A549 (cell line): Measurements from ENCODE around the gene MYO10. TPM values are rescaled to one million over a fixed set of nuclear protein-coding genes. Genes with fewer than 3 reads are reported as not detected.

Source experiments
- ATAC-seq, 2 experiments: fragments of 200-7000 bp in 1 of 2; fragments of >200 bp in 1 of 2; cut with Nextera tagmentation in 1 of 2; cut with Tn5 transposase in 1 of 2; 3 replicates each; pipeline versions ENCODE4 v1.8.0 to v1.9.1; 2018 to 2020; ENCODE audit warnings: mild to moderate bottlenecking in 1 of 2, moderate library complexity in 1 of 2
- CTCF ChIA-PET: fragments of 300-600 bp; sonication (Branson Sonifier 250); formaldehyde crosslinking; extraction: SDS; loops from one replicate; lab custom pipeline; 2021; ENCODE audit warnings: antibody characterized with exemption, inconsistent platforms; lab: Yijun Ruan, JAX
- POLR2A ChIA-PET: fragments of 350-600 bp; formaldehyde crosslinking; extraction: SDS; loops from one replicate; lab custom pipeline; 2021; ENCODE audit warnings: antibody characterized with exemption, inconsistent platforms; lab: Yijun Ruan, JAX
- DNase-seq, 2 experiments: peaks; one replicate each; pipeline versions ENCODE4 v3.0.0 to v3.0.0-alpha.2; 2011 to 2016; ENCODE audit warnings: low read depth in 1 of 2, low spot score in 1 of 2
- FAIRE-seq: peaks from 2 replicates; lab custom pipeline; 2011; peaks lifted over from hg19 to GRCh38; lab: Jason Lieb, UNC
- H3K27ac ChIP-seq, 2 experiments: fragments of >200 bp; sonication (Bioruptor Twin); formaldehyde crosslinking; 3 replicates each; pipeline ENCODE4 v1.5.1; 2016 to 2017
- H3K4me1 ChIP-seq: fragments of >200 bp; sonication (Bioruptor Twin); formaldehyde crosslinking; 3 replicates; pipeline ENCODE4 v1.6.1; 2016
- H3K4me2 ChIP-seq: fragments of >200 bp; sonication (Bioruptor Twin); formaldehyde crosslinking; 3 replicates; pipeline ENCODE4 v1.6.1; 2016
- H3K4me3 ChIP-seq: fragments of >200 bp; sonication (Bioruptor Twin); formaldehyde crosslinking; 3 replicates; pipeline ENCODE4 v1.5.1; 2016
- H3K9me3 ChIP-seq: fragments of >200 bp; sonication (Bioruptor Twin); formaldehyde crosslinking; 3 replicates; pipeline ENCODE4 v1.6.1; 2016
- CBX2 ChIP-seq: fragments of 200-600 bp; sonication (generic); IDR thresholded peaks from 2 replicates; pipeline ENCODE4 v1.6.1; 2016; ENCODE audit warnings: low read depth, mild to moderate bottlenecking, borderline replicate concordance
- CBX8 ChIP-seq: fragments of 200-600 bp; sonication (generic); IDR thresholded peaks from 2 replicates; pipeline ENCODE4 v1.6.1; 2016
- CEBPB ChIP-seq, 2 experiments: fragments of >200 bp in 1 of 2; sonication (Bioruptor Twin) in 1 of 2; formaldehyde crosslinking in 1 of 2; IDR thresholded peaks; 2 replicates each; pipeline ENCODE4 v1.6.1; 2012 to 2016
- CHD2 ChIP-seq: fragments of 150-350 bp; IDR thresholded peaks from 2 replicates; pipeline ENCODE4 v1.6.1; 2014; ENCODE audit warnings: low read length; ENCODE audit not compliant: partially characterized antibody
- EHF ChIP-seq: fragments of 250-450 bp; sonication (Bioruptor Pico); IDR thresholded peaks from 2 replicates; pipeline ENCODE4 v1.5.0; 2020; ENCODE audit warnings: mild to moderate bottlenecking
- EHMT2 ChIP-seq: fragments of 200-600 bp; sonication (generic); IDR thresholded peaks from 2 replicates; pipeline ENCODE4 v1.6.1; 2016; ENCODE audit warnings: antibody characterized with exemption, low read depth, mild to moderate bottlenecking, moderate library complexity
- ELK1 ChIP-seq: fragments of 150-350 bp; IDR thresholded peaks from 2 replicates; pipeline ENCODE4 v1.6.1; 2014; ENCODE audit warnings: low read depth, mild to moderate bottlenecking, low read length
- FOSL2 ChIP-seq, 2 experiments: fragments of 450-650 bp in 1 of 2; fragments of >200 bp in 1 of 2; sonication (Bioruptor Twin) in 1 of 2; formaldehyde crosslinking; IDR thresholded peaks; 2 replicates each; pipeline versions ENCODE4 v1.5.0 to v1.6.1; 2016 to 2020; ENCODE audit warnings: mild to moderate bottlenecking in 1 of 2, moderate library complexity in 1 of 2
- HES2 ChIP-seq: fragments of >200 bp; sonication (Bioruptor Twin); formaldehyde crosslinking; IDR thresholded peaks from 2 replicates; pipeline ENCODE4 v1.6.1; 2016
- HEYL ChIP-seq: fragments of 250-450 bp; sonication (Bioruptor Pico); IDR thresholded peaks from 2 replicates; pipeline ENCODE4 v1.8.0; 2021; ENCODE audit warnings: mild to moderate bottlenecking, moderate library complexity
- JUNB ChIP-seq: fragments of >200 bp; sonication (Bioruptor Twin); formaldehyde crosslinking; IDR thresholded peaks from 2 replicates; pipeline ENCODE4 v1.6.1; 2016
- KDM5A ChIP-seq: fragments of 200-600 bp; sonication (generic); IDR thresholded peaks from 2 replicates; pipeline ENCODE4 v1.6.1; 2016; ENCODE audit warnings: antibody characterized with exemption, mild to moderate bottlenecking
- MAX ChIP-seq: IDR thresholded peaks from 2 replicates; pipeline ENCODE4 v1.6.1; 2012
- MYC ChIP-seq: IDR thresholded peaks from 2 replicates; pipeline ENCODE4 v1.6.1; 2012; ENCODE audit warnings: mild to moderate bottlenecking, inconsistent platforms, low read length, improper control_type of control experiment, borderline replicate concordance
- NFE2L2 ChIP-seq: fragments of 150-350 bp; conservative IDR thresholded peaks from 2 replicates; pipeline ENCODE4 v1.6.1; 2014; ENCODE audit warnings: low read length
- RARB ChIP-seq: fragments of 250-450 bp; sonication (Bioruptor Pico); IDR thresholded peaks from 2 replicates; pipeline ENCODE4 v1.8.0; 2021; ENCODE audit warnings: mild to moderate bottlenecking, moderate library complexity
- RCOR1 ChIP-seq: fragments of 150-350 bp; IDR thresholded peaks from 2 replicates; pipeline ENCODE4 v1.6.1; 2014; ENCODE audit warnings: antibody characterized with exemption, low read length, low read depth
- RNF2 ChIP-seq: fragments of 200-600 bp; sonication (generic); IDR thresholded peaks from 2 replicates; pipeline ENCODE4 v1.6.1; 2016; ENCODE audit warnings: low read depth, mild to moderate bottlenecking, antibody characterized with exemption, moderate library complexity, borderline replicate concordance
- SREBF2 ChIP-seq: fragments of 450-650 bp; IDR thresholded peaks from 2 replicates; pipeline ENCODE4 v1.6.1; 2014; ENCODE audit warnings: mild to moderate bottlenecking, moderate library complexity
- TP53 ChIP-seq: fragments of 250-450 bp; sonication (Bioruptor Pico); IDR thresholded peaks from 2 replicates; pipeline ENCODE4 v1.5.0; 2021; ENCODE audit warnings: mild to moderate bottlenecking, moderate library complexity
- ZC3H11A ChIP-seq: fragments of 450-650 bp; IDR thresholded peaks from 2 replicates; pipeline ENCODE4 v1.6.1; 2014; ENCODE audit warnings: antibody characterized with exemption, mild to moderate bottlenecking
- ZSCAN20 ChIP-seq: fragments of 250-450 bp; sonication (Bioruptor Pico); IDR thresholded peaks from 2 replicates; pipeline ENCODE4 v1.8.0; 2022; ENCODE audit warnings: mild to moderate bottlenecking, moderate library complexity
- WGBS: methylation state at CpG from one replicate; pipeline ENCODE4 v1.1.6; 2017; ENCODE audit errors: missing lambda C conversion rate; 5-methylcytosine and 5-hydroxymethylcytosine counted together
- polyA plus RNA-seq, 4 experiments: library from polyadenylated mRNA; depleted of rRNA in 3 of 4; stranded (reverse); fragments of >200 nt; fragmentation: RNase III in 1 of 4; extraction: RNeasy Plus Mini Kit Qiagen cat#74134 plus additional on column Dnase treatment in 1 of 4; gene quantifications; 2 replicates in 3 of 4; 3 replicates in 1 of 4; pipeline ENCODE4 v1.2.3, GENCODE V29; 2011 to 2017
- TF ChIP-seq, protein P1 (sequence below): fragments of >200 bp; sonication (Bioruptor Twin); formaldehyde crosslinking; IDR thresholded peaks from 3 replicates; pipeline ENCODE4 v1.6.1; 2016
- TF ChIP-seq, protein P2 (sequence below): fragments of 200-600 bp; sonication (generic); IDR thresholded peaks from 2 replicates; pipeline ENCODE4 v1.6.1; 2016; ENCODE audit warnings: antibody characterized with exemption, mild to moderate bottlenecking, moderate library complexity

MYO10 gene
- polyA plus RNA-seq, 2 of the 4 experiments (the other 2 are of a cell fraction), result 68.0 to 68.5 TPM

- ChIA-PET CTCF (interaction anchor here (0.6 to 1.5 kb wide), 7 partner anchors 25 to 268 kb away, joined by 3 to 4 read pairs (median 3); no protein-coding TSS in a partner anchor), POLR2A (no interaction called here)
- H3K4me1 ChIP-seq, result peaks cover 72% of the 10 kb centered on the region
- no peak for ATAC-seq
- 82% methylated on average over 4 of the region's 4 CpGs for WGBS
- no peak for DNase-seq
- no peaks in the 10 kb centered on the region; the same call in 2 of the 3 replicates for H3K9me3 ChIP-seq
- H3K4me3 ChIP-seq, result no peak overlapping the region
- no peak for FAIRE-seq
- no peak for TF ChIP-seq CBX8
- TF ChIP-seq SREBF2, result no peak
- TF ChIP-seq CBX2, result no peak
- TF ChIP-seq FOSL2 (IDR thresholded peaks at IDR 0.05), result no peak
- no peak for TF ChIP-seq FOSL2 (CRISPR knock-in tag; IDR thresholded peaks at IDR 0.05)
- no peak for TF ChIP-seq TP53 (CRISPR knock-in tag)
- TF ChIP-seq MAX, result no peak
- no peak for TF ChIP-seq JUNB
- H3K27ac ChIP-seq, result peak overlapping the region; percentile 17 to 51; a peak in 3 of 6 replicates
- H3K4me2 ChIP-seq, result 0 out of 3 replicates have a peak overlapping the region, but pooled peaks have one; percentile 6
Observed at GRCh38 chr5:16864631-16865131, 71.4 kb downstream of the MYO10 start.

DNA sequence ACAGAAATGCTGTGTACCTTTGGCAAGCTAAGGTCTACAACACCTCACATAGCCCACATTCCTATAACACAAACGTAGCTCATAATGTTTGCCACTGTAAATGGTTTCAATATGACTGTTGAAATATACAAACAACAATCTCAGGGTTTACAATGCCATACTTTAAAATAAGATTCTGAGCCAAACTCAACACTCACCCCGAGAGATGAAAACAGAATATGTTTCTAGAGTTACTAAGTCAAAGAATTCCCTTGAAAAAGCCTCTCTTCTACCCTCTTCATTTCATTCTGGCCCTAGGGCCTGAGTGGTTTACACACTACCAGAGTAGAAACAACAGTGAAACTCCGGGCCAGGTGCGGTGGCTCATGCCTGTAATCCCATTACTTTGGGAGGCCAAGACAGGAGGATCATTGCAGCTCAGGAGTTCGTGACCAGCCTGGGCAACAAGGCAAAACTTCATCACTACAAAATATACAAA is 72.6 kb downstream of the MYO10 start:
- peaks cover 5% of the 10 kb centered on the region; the same call in 2 of the 3 replicates for H3K9me3 ChIP-seq
- H3K4me1 ChIP-seq, result peaks cover 61% of the 10 kb centered on the region
- TF ChIP-seq ELK1 (no peak), MYC (no peak), TP53 (CRISPR knock-in tag) (no peak), HEYL (CRISPR knock-in tag) (no peak), CHD2 (no peak), EHF (CRISPR knock-in tag) (no peak), ZC3H11A (no peak), NFE2L2 (no peak), CEBPB (IDR thresholded peaks at IDR 0.05) (no peak), ZSCAN20 (CRISPR knock-in tag) (no peak), MAX (no peak), KDM5A (no peak), HES2 (no peak), RARB (CRISPR knock-in tag) (no peak), RCOR1 (no peak), JUNB (no peak), EHMT2 (no peak), RNF2 (no peak)
- TF ChIP-seq, protein P1, sequence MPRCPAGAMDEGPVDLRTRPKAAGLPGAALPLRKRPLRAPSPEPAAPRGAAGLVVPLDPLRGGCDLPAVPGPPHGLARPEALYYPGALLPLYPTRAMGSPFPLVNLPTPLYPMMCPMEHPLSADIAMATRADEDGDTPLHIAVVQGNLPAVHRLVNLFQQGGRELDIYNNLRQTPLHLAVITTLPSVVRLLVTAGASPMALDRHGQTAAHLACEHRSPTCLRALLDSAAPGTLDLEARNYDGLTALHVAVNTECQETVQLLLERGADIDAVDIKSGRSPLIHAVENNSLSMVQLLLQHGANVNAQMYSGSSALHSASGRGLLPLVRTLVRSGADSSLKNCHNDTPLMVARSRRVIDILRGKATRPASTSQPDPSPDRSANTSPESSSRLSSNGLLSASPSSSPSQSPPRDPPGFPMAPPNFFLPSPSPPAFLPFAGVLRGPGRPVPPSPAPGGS, result no peak
- TF ChIP-seq, protein P2, sequence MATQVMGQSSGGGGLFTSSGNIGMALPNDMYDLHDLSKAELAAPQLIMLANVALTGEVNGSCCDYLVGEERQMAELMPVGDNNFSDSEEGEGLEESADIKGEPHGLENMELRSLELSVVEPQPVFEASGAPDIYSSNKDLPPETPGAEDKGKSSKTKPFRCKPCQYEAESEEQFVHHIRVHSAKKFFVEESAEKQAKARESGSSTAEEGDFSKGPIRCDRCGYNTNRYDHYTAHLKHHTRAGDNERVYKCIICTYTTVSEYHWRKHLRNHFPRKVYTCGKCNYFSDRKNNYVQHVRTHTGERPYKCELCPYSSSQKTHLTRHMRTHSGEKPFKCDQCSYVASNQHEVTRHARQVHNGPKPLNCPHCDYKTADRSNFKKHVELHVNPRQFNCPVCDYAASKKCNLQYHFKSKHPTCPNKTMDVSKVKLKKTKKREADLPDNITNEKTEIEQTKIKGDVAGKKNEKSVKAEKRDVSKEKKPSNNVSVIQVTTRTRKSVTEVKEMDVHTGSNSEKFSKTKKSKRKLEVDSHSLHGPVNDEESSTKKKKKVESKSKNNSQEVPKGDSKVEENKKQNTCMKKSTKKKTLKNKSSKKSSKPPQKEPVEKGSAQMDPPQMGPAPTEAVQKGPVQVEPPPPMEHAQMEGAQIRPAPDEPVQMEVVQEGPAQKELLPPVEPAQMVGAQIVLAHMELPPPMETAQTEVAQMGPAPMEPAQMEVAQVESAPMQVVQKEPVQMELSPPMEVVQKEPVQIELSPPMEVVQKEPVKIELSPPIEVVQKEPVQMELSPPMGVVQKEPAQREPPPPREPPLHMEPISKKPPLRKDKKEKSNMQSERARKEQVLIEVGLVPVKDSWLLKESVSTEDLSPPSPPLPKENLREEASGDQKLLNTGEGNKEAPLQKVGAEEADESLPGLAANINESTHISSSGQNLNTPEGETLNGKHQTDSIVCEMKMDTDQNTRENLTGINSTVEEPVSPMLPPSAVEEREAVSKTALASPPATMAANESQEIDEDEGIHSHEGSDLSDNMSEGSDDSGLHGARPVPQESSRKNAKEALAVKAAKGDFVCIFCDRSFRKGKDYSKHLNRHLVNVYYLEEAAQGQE, result no peak
- CTCF ChIA-PET, result interaction anchor here (1.1 to 1.5 kb wide), 2 partner anchors 269 to 327 kb away, joined by 3 to 4 read pairs; no protein-coding TSS in a partner anchor
- peak overlapping the region; percentile 62 for H3K4me2 ChIP-seq
- FAIRE-seq (no peak), ATAC-seq (peak in 1 of 2 experiments; percentile 48; a peak in 3 of 6 replicates), DNase-seq (no peak)
- H3K27ac ChIP-seq, result peak overlapping the region; percentile 15 to 77; a peak in 5 of 6 replicates
- no peak overlapping the region for H3K4me3 ChIP-seq
- POLR2A ChIA-PET, result no interaction called here
- WGBS, result 59% methylated on average over 5 of the region's 5 CpGs
